H1 (cell line): ENCODE measurements around the gene COL5A1.

Experiments used
- CBX5 ChIP-seq: fragments of 300-800, 300-1000 bp; sonication (generic); IDR thresholded peaks from 2 replicates; pipeline ENCODE4 v1.7.1; 2016; ENCODE audit warnings: antibody characterized with exemption, low read length, low read depth
- EP300 ChIP-seq, 2 experiments: IDR thresholded peaks; 1 replicate in 1 of 2; 2 replicates in 1 of 2; pipeline ENCODE4 v1.6.1; 2011 to 2012; ENCODE audit warnings: low read depth in 2 of 2, low read length in 2 of 2, mild to moderate bottlenecking in 2 of 2, borderline replicate concordance in 1 of 2, inconsistent platforms in 1 of 2, moderate library complexity in 1 of 2
- GABPA ChIP-seq: IDR thresholded peaks from 2 replicates; pipeline ENCODE4 v1.6.1; 2011; ENCODE audit warnings: mild to moderate bottlenecking, low read length, moderate library complexity, borderline replicate concordance; ENCODE audit not compliant: insufficient read depth
- POLR2A ChIP-seq, 2 experiments: IDR thresholded peaks; 1 replicate in 1 of 2; 2 replicates in 1 of 2; pipeline ENCODE4 v1.6.1; 2011; ENCODE audit warnings: low read depth in 2 of 2, low read length in 2 of 2, mild to moderate bottlenecking in 2 of 2; ENCODE audit errors: control extremely low read depth in 1 of 2
- POLR2AphosphoS5 ChIP-seq: IDR thresholded peaks from 2 replicates; pipeline ENCODE4 v1.6.1; 2011; ENCODE audit warnings: low read depth, low read length
- RBBP5 ChIP-seq: IDR thresholded peaks from 2 replicates; pipeline ENCODE4 v1.7.1; 2012; ENCODE audit warnings: low read depth, mild to moderate bottlenecking, inconsistent platforms, low read length, moderate library complexity, borderline replicate concordance
- SIN3A ChIP-seq, 2 experiments: IDR thresholded peaks in 1 of 2; conservative IDR thresholded peaks in 1 of 2; 2 replicates each; pipeline ENCODE4 v1.6.1; 2011 to 2012; ENCODE audit warnings: low read length in 2 of 2, improper control_type of control experiment in 1 of 2, low read depth in 1 of 2, mild to moderate bottlenecking in 1 of 2
- SUZ12 ChIP-seq: fragments of 200-600 bp; sonication (generic); IDR thresholded peaks from 2 replicates; pipeline ENCODE4 v1.6.1; 2012; ENCODE audit warnings: mild to moderate bottlenecking, inconsistent platforms, low read length, moderate library complexity, mixed read lengths
- TF ChIP-seq, protein P1 (sequence below), 3 experiments: IDR thresholded peaks; 1 replicate in 2 of 3; 2 replicates in 1 of 3; pipeline versions ENCODE4 v1.5.1 to v1.6.1; 2011; ENCODE audit warnings: low read length in 3 of 3, mild to moderate bottlenecking in 3 of 3, inconsistent platforms in 2 of 3, low read depth in 1 of 3, moderate library complexity in 1 of 3; ENCODE audit not compliant: insufficient read depth in 1 of 3; ENCODE audit errors: control extremely low read depth in 1 of 3

DNA sequence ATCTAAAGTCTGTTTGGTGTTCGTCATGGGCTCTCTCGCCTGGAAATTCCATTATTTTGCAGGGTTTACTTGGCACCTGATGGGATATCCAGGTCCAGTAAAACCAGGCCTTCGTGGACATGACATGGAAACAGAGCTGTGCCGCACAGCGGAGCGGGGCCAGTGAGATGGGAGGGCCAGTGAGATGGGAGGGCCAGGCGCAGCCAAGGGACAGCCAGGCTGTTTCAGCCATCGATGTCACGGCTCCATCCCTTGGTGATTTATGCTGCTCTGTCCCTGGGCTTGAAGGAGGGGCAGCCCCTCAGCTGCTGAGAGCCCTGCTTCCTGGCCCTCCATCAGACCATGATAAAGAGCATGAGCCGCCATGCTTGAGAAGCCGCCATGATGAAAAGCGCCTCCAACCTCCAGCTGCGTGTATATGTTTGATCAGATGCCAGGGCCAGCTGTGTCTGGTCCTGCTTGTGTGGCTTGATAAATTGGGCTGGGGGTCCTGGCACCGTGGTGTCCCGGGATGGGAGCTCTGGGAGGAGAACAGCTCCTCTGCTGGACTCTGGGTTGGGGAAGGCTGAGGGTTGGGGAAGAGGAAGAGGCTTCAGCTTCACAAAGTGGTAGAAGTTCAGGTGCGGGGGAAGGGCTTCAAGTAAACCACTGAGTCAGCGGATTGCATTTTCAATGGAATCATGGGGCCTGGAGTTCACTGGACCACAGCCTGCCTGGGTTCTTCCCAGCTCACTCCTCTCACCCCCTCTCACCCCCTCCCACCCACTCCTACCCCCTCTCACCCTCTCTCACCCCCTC, 6.1 kb upstream of the COL5A1 start:
- no peak for TF ChIP-seq SUZ12
- no peak for TF ChIP-seq POLR2AphosphoS5
- TF ChIP-seq GABPA, result no peak
- TF ChIP-seq EP300 (IDR thresholded peaks at IDR 0.05; ENCODE audit: borderline replicate concordance in 1 of 2, low read depth in 2 of 2, low read length in 2 of 2), result no peak
- no peak for TF ChIP-seq CBX5
- TF ChIP-seq, protein P1, sequence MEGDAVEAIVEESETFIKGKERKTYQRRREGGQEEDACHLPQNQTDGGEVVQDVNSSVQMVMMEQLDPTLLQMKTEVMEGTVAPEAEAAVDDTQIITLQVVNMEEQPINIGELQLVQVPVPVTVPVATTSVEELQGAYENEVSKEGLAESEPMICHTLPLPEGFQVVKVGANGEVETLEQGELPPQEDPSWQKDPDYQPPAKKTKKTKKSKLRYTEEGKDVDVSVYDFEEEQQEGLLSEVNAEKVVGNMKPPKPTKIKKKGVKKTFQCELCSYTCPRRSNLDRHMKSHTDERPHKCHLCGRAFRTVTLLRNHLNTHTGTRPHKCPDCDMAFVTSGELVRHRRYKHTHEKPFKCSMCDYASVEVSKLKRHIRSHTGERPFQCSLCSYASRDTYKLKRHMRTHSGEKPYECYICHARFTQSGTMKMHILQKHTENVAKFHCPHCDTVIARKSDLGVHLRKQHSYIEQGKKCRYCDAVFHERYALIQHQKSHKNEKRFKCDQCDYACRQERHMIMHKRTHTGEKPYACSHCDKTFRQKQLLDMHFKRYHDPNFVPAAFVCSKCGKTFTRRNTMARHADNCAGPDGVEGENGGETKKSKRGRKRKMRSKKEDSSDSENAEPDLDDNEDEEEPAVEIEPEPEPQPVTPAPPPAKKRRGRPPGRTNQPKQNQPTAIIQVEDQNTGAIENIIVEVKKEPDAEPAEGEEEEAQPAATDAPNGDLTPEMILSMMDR (IDR thresholded peaks at IDR 0.05; ENCODE audit: control extremely low read depth in 1 of 3, insufficient read depth in 1 of 3, low read depth in 1 of 3, low read length in 3 of 3), result no peak
- TF ChIP-seq SIN3A (conservative IDR thresholded peaks at IDR 0.05 in 1 of 2, IDR thresholded peaks at IDR 0.05 in 1 of 2; ENCODE audit: low read depth in 1 of 2, low read length in 2 of 2), result no peak
- no peak for TF ChIP-seq RBBP5
- no peak for TF ChIP-seq POLR2A (IDR thresholded peaks at IDR 0.05; ENCODE audit: control extremely low read depth in 1 of 2, low read depth in 2 of 2, low read length in 2 of 2)
